HG02870 (cell line): ENCODE results near the gene YWHAE.
"Not testable (repeated sequence)": the region's sequence is repeated elsewhere in the genome, so short reads cannot be mapped to it uniquely, and the experiment has no call there.

Experiments
- ATAC-seq: cut with Tn5 transposase; IDR thresholded peaks from one replicate; pipeline ENCODE4 v1.9.1; 2021; ENCODE audit warnings: mild to moderate bottlenecking, moderate library complexity; ENCODE audit not compliant: unreplicated experiment

Gene YWHAE

DNA sequence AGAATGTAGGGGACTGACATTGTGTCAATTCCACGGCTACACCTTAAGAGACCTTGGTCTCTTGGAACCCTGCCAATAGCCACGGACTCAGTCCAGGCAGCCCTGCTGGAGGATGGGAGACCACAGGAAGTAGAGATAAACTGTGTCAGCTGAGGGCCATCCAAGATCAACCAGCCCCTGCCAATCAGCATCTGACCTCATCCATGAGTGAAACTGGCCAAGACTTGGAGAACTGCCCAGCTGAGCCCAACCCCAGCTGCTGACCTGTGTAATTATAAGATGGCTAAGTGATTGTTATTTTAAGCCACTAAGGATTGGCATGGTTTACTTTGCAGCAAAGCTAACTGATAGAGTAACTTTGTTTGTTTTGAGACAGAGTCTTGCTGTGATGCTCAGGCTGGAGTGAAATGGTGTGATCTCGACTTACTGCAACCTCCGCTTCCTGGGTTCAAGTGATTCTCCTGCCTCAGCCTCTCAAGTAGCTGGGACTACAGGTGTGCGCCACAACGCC lies 13.3 kb upstream of the YWHAE start:
- no peak for ATAC-seq

DNA sequence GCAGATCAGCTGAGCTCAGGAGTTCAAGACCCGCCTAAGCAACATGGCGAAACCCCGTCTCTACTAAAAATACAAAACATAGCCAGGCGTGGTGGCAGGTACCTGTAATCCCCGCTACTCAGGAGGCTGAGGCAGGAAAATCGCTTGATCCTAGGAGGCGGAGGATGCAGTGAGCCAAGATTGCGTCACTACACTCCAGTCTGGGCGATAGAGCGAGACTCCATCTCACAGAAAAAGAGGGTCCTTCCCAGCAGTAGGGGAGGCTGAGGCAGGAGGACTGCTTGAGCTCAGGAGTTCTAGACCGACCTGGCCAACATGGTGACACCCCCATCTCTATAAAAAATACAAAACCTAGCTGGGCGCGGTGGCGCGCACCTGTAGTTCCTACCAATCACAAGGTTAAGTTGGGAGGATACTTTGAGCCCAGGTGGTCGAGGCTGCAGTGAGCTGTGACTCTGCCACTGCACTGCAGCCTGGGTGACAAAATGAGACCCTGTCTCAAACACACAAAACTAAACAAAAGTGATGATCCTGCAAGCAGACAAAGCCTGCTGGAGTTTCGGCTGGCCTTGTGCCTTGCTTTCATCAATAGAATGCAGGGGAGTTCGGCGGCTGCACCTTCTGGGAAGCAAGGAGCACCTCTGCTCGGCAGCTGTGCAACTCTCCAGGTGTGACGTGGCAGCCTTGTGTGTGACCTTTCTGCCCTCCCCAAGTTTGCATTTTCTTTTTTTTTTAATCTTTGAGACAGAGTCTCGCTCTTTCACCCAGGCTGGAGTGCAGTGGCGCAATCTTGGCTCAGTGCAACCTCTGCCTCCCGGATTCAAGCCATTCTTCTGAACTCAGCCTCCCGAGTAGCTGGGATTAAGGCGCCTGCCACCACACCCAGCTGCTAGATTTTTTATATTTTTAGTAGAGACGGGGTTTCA lies 12.4 kb upstream of the YWHAE start:
- ATAC-seq: no peak

DNA sequence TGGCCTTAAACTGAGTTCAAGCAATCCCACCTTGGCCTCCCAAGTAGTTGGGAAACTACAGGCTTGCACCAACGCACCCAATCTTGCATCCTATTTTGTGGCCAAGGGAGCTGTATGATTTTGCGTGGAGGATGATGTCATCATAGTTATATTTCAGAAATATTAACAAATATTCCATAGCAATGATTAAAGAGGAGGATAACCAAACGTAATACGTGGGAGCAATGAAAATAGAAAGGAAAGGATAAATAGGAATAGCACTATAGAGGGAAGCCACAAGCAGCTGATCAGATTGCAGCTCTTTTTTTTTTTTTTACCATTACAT lies 2.2 kb upstream of the YWHAE start:
- no peak for ATAC-seq

DNA sequence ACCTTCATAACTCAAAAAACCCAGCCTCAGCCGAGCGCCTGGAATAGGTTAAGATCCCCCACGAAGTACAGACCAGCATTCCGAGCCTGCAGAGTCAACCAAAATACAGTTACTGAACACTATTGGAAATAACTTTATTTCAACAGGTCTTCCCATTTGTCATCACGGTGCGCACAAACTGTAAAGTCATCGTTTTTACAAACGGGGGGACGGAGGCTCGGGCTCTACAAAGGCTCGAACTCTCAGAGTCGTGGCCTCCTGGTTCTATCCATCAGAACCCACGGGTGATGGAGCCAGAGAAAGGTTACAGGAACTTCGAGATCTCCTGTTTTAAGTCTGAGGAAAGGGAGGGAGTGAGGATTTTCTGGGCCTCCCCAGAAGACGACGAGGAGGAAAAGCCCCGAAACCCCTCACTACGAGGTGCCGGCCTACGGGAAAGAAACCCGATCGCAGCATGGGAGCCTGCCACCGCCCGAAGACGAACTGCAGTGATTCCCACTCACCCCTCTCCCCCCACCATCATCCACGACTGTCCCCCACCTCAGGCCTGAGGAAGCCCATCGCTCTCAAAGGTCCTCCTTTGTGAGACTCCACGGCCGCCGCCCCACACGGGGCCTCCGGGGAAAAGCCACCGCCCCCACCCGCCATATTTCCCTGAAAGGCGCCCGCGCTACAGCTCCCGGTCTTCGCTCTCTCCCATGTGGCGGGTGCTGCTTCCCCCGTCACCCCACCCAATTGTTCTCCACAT lies 917 bp downstream of the YWHAE start:
- peak; percentile 18 for ATAC-seq

DNA sequence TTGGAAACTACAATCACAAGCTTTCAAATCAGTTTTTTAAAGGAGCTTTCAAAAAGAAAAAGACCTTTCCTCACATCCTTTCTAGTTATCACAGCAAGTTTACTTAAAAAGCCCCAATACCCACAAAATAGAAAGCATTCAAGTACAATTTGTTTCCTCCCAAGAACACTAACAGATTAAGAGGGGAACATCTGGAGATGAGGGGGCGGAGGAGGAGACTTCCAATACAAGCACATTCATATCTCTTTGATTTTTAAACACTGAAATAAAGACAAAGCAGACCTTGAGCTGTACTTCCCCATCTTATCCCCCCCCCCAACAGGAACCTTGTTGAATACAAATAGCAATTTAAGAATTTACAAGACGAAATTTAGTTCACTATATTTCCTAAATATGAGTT lies 2.0 kb downstream of the YWHAE start:
- ATAC-seq: no peak

DNA sequence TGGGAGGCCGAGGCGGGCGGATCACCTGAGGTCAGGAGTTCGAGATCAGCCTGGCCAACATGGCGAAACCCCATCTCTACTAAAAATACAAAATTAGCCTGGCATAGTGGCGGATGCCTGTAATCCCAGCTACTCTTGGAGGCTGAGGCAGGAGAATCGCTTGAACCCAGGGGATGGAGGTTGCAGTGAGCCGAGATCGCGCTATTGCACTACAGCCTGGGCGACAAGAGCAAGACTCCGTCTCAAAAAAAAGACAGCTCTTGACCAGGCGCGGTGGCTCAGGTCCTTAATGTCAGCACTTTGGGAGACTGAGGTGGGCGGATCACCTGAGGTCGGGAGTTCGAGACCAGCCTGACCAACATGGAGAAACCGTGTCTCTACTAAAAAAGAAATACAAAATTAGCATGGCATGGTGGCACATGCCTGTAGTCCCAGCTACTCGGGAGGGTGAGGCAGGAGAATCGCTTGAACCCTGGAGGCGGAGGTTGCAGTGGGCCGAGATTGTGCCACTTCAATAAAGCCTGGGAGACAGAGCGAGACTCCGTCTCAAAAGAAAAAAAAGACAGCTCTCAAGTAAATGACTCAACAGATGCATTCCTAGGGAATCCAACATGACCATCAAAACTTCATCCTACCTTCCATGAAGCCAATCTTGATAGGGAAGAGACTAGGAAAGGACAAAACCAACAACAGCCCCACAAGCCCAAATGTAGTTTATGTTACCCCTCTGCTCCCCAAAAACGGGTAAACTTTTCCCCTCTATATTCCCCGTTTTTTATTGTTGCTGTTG lies 4.0 kb downstream of the YWHAE start:
- not testable (repeated sequence) for ATAC-seq

DNA sequence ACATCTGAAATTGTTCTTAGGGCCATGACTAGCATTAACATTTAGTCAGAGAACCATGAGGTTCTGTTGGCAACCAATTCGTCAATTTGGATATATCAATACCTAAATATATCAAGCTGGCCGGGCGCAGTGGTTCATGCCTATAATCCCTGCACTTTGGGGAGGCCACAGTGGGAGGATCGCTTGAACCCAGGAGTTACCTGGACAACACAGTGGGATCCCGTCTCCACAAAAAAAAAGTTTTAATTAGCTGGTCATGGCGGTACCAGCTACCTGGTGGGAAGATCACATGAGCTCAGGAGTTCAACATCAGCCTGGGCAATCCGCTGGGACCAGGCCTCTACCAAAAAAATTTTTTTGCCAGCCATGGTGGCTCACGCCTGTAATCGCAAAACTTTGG lies 8.4 kb downstream of the YWHAE start:
- no peak for ATAC-seq

DNA sequence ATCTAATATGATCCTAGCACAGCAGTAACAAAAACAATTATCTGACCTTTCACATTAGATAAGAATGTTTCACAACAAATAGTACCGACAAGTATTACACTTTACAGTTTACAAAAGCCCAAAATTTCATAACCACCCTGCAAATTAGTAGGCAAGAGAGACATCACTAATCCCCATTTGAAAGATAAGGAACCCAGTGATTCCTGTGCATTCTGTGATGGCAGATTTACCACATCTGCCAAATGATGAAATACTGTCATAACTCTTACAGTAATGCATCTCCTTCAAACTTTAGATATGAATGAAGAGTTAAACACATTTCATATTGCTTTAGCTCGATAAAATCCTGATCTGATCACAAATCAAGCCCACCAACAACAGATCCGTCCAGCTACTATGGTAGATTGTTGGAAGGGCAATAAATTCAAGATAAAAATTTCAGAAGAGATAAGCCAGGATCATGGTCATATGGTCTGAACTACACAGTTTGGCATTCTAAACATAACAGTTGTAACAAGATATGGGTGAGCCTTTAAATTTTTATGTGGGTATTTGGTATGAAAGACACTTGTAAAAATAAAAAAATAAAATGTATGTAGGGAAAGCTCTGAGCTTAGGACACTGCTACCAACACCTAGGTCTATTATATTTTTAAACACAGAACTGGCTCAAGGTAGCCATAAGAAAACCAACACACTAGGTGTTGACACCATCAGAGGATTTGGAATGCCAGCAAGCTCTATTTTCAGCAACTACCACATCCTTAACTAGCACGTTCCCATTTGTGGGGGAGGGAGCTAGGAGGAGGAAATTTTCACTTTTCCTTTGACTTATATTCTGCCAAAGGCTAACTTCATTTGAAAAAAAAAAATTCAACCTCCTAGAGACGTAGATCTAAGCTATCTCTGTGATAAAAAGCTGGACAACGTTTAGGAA lies 9.3 kb downstream of the YWHAE start:
- no peak for ATAC-seq

DNA sequence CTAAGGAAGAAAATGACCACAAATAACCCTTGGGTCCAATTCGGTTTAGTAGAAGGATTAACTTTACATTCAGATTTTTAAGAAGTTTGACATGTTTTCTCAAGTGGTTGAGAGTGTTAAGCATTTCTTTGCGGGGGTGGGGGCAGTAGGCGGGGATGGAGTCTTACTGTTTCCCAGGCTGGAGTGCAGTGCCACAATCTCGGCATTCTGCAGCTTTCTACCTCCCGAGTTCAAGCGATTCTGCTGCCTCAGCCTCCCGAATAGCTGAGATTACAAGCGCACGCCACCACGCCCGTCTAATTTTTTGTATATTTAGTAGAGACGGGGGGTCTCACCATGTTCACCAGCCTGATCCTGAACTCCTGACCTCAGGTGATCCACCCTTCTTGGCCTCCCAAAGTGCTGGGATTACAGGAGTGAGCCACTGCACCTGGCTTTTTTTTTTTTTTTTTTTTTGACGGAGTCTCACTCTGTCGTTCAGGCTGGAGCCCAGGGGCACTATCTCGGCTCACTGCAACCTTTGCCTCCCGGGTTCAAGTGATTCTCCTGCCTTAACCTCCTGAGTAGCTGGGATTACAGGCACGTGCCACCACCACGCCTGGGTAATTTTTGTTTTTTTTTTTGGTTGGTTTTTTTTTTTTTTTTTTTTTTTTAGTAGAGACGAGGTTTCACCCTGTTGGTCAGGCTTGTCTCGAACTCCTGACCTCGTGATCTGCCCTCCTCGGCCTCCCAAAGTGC lies 12.4 kb downstream of the YWHAE start:
- not testable (repeated sequence) for ATAC-seq

DNA sequence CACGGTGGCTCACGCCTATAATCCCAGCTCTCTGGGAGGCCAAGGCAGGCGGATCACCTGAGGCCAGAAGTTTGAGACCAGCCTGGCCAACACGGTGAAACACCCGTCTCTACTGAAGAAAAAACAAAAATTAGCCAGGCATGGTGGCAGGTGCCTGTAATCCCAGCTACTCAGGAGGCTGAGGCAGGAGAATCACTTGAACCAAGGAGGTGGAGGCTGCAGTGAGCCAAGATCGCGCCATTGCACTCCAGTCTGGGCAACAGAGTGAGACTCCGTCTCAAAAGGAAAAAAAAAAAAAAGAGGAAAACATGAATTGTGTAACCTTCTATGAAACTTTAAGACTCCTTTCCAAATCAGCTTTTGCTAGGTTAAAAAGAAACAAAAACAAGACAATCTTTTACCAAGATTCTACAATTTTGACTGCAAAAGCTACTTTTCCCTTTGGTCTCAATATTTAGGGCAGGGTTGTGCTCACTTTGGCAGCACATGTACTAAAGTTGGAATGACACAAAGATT lies 13.3 kb downstream of the YWHAE start:
- ATAC-seq: not testable (repeated sequence)

DNA sequence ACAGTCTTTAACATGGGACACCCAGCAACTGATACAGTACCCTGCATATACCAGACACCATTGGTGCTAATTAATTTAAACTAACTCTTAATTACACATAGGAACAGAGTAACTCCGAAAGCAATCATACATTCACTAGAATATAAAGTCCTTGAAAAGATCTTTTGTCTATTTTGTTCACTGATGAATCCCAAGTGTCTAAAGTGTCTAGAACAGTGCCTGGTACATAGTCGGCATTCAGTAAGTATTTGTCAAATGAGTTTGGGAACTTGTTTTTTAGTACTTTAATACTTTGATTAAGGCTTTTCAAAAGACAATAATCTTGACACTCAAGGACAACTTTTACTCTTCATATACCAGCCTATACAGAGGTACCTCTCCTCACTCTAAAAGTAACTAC lies 13.8 kb downstream of the YWHAE start:
- no peak for ATAC-seq

DNA sequence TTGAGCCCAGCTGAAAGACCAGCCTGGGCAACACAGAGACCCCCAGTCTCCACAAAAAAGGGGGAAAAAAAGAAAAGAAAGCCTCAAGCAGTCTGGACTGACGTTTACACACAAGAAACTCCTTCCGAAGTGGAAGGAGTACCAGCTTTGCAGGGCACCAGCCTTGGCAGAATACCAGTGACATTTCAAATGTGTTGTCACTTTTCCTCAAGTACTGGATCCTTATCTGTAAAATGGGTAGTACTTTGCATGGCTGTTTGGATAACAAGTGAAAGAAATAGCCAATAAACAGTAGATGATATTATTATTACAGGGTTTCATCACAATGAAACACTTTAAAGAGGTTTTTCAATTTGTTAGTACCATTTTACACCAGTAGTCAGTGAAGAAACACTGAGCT lies 14.2 kb downstream of the YWHAE start:
- no peak for ATAC-seq

DNA sequence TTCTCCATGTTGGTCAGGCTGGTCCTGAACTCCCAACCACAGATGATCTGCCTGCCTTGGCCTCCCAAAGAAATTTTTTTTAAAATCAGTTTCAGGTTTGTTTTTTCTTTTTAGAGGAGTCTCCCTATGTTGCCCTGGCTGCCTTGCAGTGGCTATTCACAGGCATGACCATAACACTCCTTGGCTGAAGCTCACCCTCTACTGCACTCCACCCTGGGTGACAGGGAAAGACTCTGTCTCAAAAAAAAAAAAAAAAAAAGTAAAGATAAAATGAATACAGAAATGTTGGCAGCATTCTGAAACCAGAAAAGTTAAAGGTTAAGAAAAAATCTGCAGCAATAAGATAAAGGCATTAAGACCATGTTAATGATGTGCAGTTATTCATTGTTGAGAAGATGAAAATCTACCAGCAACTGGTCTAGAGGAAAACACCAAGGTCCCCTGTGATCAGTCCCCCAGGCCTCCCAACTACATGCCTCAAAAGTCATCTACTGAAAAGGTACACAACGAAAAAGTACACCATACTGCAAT lies 15.1 kb downstream of the YWHAE start:
- ATAC-seq: no peak

DNA sequence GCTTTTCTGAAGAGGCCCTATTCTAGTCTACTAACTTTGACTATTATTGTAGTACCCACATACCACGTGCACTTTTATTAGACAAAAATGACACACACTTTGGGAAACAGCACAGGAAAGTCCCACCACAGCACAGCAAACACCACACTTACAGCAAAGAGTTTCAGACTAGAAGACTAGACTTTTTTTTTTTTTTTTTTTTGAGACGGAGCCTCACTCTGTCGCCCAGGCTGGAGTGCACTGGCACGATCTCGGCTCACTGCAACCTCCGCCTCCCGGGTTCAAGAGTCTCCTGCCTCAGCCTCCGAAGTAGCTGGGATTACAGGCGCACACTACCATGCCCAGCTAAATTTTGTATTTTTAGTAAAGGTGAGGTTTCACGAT lies 20.1 kb downstream of the YWHAE start:
- no peak for ATAC-seq

DNA sequence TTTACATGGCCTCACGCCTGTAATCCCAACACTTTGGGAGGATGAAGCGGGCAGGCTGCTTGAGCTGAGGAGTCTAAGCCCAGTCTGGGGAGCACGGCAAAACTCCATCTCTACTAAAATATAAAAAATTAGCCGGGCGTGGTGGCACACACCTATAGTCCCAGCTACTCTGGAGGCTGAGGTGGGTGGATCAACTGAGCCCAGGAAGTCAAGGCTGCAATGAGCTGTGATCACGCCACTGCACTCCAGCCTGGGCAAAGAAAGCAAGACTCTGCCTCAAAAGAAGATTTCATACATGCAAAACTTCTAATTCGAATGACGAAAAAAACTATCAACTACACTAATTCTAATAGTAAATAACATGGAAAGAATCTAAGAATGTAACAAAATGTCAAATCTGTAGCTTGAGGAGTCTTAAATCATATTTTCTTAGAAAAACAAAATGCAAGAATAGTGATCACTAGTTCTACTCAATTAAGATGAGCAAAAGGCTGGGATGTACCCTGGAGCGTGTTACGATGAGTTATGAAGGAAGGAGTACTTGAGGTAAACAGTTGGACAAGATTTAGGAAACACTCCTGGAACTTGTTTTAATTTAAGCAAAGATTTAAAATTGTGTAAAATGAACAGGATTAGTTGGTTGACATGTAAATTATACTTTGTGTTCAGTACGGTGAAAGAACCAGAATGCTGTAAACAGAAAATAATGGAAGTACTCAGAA lies 20.7 kb downstream of the YWHAE start:
- ATAC-seq: no peak

DNA sequence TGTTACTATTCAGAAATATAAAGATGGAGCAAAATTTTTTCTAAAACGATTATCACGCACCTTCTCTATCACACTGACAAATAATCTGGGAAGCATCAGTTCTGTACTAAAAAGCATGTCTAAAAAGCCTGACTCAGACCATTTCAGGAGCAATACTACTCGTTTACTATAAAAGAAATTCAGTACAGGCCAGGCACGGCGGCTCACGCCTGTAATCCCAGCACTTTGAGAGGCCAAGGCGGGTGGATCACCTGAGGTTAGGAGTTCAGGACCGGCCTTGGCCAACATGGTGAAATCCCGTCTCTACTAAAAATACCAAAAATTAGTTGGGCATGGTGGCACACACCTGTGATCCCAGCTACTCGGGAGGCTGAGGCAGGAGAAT lies 21.6 kb downstream of the YWHAE start:
- not testable (repeated sequence) for ATAC-seq

DNA sequence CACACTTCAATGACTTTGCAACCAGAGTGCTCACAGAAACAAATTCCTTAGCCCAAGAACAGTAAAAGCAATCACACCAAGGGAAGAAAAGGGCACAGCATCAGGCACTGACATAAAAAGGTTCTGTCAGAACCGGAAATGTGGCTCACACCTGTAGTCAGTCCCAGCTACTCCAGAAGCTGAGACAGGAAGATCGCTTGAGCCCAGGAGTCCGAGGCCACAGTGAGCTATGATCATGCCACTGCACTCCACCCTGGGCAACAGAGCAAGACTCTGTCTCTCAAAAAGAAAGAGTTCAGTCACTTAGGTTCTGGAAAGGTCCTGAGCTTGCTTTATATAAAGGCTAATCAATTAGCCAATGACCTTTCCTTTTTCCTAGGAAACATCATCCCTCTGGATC lies 22.7 kb downstream of the YWHAE start:
- ATAC-seq: no peak

DNA sequence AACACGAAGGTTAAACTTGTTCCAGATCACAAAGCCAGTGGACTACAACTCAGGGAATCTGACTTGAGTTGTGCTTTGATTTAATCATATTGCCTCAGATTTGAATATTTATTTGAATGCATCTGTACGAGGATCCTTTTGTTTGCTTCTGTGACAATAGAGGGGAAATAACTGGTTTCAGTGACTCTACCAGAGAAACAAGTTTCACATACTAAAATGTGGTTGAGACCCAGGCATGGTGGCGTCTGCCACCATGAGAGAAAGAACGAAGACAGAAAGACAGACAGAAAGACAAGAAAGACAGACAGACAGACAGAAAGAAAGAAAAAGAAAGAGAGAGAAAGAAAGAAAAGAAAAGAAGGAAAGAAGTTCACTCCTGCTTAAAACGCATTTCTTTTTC lies 24.0 kb downstream of the YWHAE start:
- ATAC-seq: no peak
